Right lobe of liver (tissue), 6 donors: ENCODE data around the gene VWA7. TPM values are rescaled to one million over a fixed set of nuclear protein-coding genes. Genes with fewer than 3 reads are reported as not detected.
"Not testable (repeated sequence)": the region's sequence is repeated elsewhere in the genome, so short reads cannot be mapped to it uniquely, and the experiment has no call there.

Experiments used
- ATAC-seq, 4 donors: fragments of 200-7000 bp; cut with Tn5 transposase; one replicate each; pipeline ENCODE4 v1.9.1; 2020; ENCODE audit warnings: mild to moderate bottlenecking in 4 of 4, moderate library complexity in 4 of 4
- DNase-seq, 3 donors: peaks; one replicate each; pipeline ENCODE4 v3.0.0-alpha.2; 2020
- H3K27ac ChIP-seq, 3 donors: fragments of 200-600 bp; one replicate each; pipeline ENCODE4 v1.8.0; 2022
- H3K27me3 ChIP-seq, 2 donors: fragments of 200-600 bp; one replicate each; pipeline ENCODE4 v1.8.0; 2022
- H3K36me3 ChIP-seq, 4 donors: fragments of 200-600 bp; sonication (generic) in 1 of 4; one replicate each; pipeline versions ENCODE4 v1.5.1 to v1.8.0; 2017 to 2022; ENCODE audit warnings: control low read depth in 1 of 4
- H3K4me1 ChIP-seq, 4 donors: fragments of 200-600 bp; sonication (generic) in 1 of 4; one replicate each; pipeline versions ENCODE4 v1.5.1 to v1.8.0; 2017 to 2022; ENCODE audit warnings: control low read depth in 1 of 4
- H3K4me3 ChIP-seq, 3 donors: fragments of 200-600 bp; one replicate each; pipeline ENCODE4 v1.8.0; 2022
- H3K9me3 ChIP-seq, 4 donors: fragments of 200-600 bp; sonication (generic) in 1 of 4; one replicate each; pipeline versions ENCODE4 v1.5.1 to v1.8.0; 2017 to 2022; ENCODE audit warnings: control low read depth in 1 of 4
- CTCF ChIP-seq, 4 donors: fragments of 200-600 bp in 3 of 4; fragments of 450-650 bp in 1 of 4; IDR thresholded peaks; one replicate each; pipeline versions ENCODE4 v1.5.1 to v1.8.0; 2016 to 2022; ENCODE audit warnings: antibody characterized with exemption in 4 of 4, mild to moderate bottlenecking in 2 of 4
- POLR2A ChIP-seq: fragments of 450-650 bp; IDR thresholded peaks from one replicate; pipeline ENCODE4 v1.6.1; 2017; ENCODE audit warnings: antibody characterized with exemption, mild to moderate bottlenecking
- WGBS: methylation state at CpG from one replicate; pipeline ENCODE4 v1.1.6; 2018; ENCODE audit warnings: low coverage, low lambda C conversion rate; ENCODE audit not compliant: insufficient coverage; ENCODE audit errors: missing lambda C conversion rate; 5-methylcytosine and 5-hydroxymethylcytosine counted together
- intact Hi-C, 2 donors: fragments of 100-400 bp; cut with DNase I; formaldehyde crosslinking; loops; one replicate each; pipeline versions ENCODE4 v1.11.2 to v1.14.1; 2022
- total RNA-seq, 6 experiments: library from RNA; depleted of rRNA in 2 of 6; stranded (reverse); fragments of >200 nt in 2 of 6; fragmentation: NEBNext Ultra II Directional in 3 of 6; extraction: Animal tissue kit (Norgen Biotek cat#: 25700) in 3 of 6; gene quantifications; one replicate each; pipeline versions ENCODE4 v1.1.0 to v1.2.4, GENCODE V29; 2016 to 2023
- donor health status: DM: no; HTN: yes; CAD: no.
- donor health status: DM: no; HTN: no; CAD: no.
- donor health status: DM: no; HTN: no; CAD: no.
- donor health status: DM: no; HTN: yes; CAD: no.
- donor health status: DM: no; HTN: yes; CAD: no.

The VWA7 gene
- total RNA-seq, 6 experiments from 2014 or later = 1.2 to 5.2 (median 2.7) TPM

- Histone ChIP-seq H3K27me3 (no peaks in the 10 kb centered on the region), H3K9me3 (no peaks in the 10 kb centered on the region), H3K36me3 (no peaks in the 10 kb centered on the region), H3K27ac (no peak overlapping the region), H3K4me1 (peaks cover 0 to 22% (median 11%) of the 10 kb centered on the region in 4 donors), H3K4me3 (no peak overlapping the region)
- TF ChIP-seq POLR2A = no peak
- no peak for TF ChIP-seq CTCF (IDR thresholded peaks at IDR 0.05)
- intact Hi-C loops = no loop called here
- whole genome bisulfite sequencing = 60% methylated on average over 2 of the region's 12 CpGs
- ATAC-seq (no peak), DNase-seq (no peak)
Measured at GRCh38 chr6:31811645-31812044, 34.5 kb upstream of the VWA7 start.

GRCh38 chr6:31808599-31808998 lies 31.5 kb upstream of the VWA7 start:
- H3K36me3 ChIP-seq, H3K9me3 ChIP-seq, ATAC-seq, DNase-seq, H3K4me3 ChIP-seq, H3K27me3 ChIP-seq, intact Hi-C loops: not testable (repeated sequence)
- WGBS = 38% methylated on average over 10 of the region's 10 CpGs
- Histone ChIP-seq H3K27ac (peak overlapping the region in 2 of 3 donors; percentile 8 to 58), H3K4me1 (peaks cover 0 to 25% (median 12%) of the 10 kb centered on the region in 4 donors)

- ATAC-seq = peak; percentile 96 to 98 (median 98)
- H3K4me3 ChIP-seq = peak within 1 kb of the TSS; percentile 60 to 62 (median 60)
- H3K27ac ChIP-seq = peak within 1 kb of the TSS; percentile 83 to 93 (median 85)
- H3K4me1 ChIP-seq = peaks cover 0 to 19% (median 8%) of the 10 kb centered on the region in 4 donors
- intact Hi-C loops = no loop called here
- no peaks in the 10 kb centered on the region for H3K27me3 ChIP-seq
- no peaks in the 10 kb centered on the region for H3K36me3 ChIP-seq
- H3K9me3 ChIP-seq = no peaks in the 10 kb centered on the region
- under 1% methylated on average over 26 of the region's 51 CpGs for WGBS
- TF ChIP-seq CTCF (IDR thresholded peaks at IDR 0.05) (peak in 3 of 4 donors; percentile 7 to 31 (median 26)), POLR2A (peak; percentile 85)
- DNase-seq = peak; percentile 98 to 99 (median 99)
Measured at GRCh38 chr6:31806470-31807272, 29.5 kb upstream of the VWA7 start, which contains the start of gene LSM2. LSM2 (minus strand) TSS chr6:31806966; CDS start chr6:31806757, 209 bp downstream.

- intact Hi-C loops = no loop called here
- Histone ChIP-seq H3K9me3 (no peaks in the 10 kb centered on the region), H3K27ac (peak overlapping the region; percentile 83 to 93 (median 85)), H3K36me3 (no peaks in the 10 kb centered on the region), H3K27me3 (no peaks in the 10 kb centered on the region), H3K4me3 (peak overlapping the region; percentile 60 to 62 (median 60)), H3K4me1 (peaks cover 0 to 19% (median 8%) of the 10 kb centered on the region in 4 donors)
- ATAC-seq = peak in 1 of 4 donors; percentile 0
- TF ChIP-seq CTCF (IDR thresholded peaks at IDR 0.05) (no peak), POLR2A (no peak)
- DNase-seq = no peak
- WGBS = 14% methylated on average over 7 of the region's 7 CpGs
Measured at GRCh38 chr6:31805939-31806469, 28.9 kb upstream of the VWA7 start.

GRCh38 chr6:31801031-31801927 lies 24.2 kb upstream of the VWA7 start:
- H3K9me3 ChIP-seq, ATAC-seq, H3K4me3 ChIP-seq, H3K4me1 ChIP-seq, intact Hi-C loops, H3K36me3 ChIP-seq, DNase-seq, H3K27me3 ChIP-seq, H3K27ac ChIP-seq: not testable (repeated sequence)
- WGBS = 85% methylated on average over 7 of the region's 8 CpGs
